ENCODE data around the gene COPZ1.

DNA sequence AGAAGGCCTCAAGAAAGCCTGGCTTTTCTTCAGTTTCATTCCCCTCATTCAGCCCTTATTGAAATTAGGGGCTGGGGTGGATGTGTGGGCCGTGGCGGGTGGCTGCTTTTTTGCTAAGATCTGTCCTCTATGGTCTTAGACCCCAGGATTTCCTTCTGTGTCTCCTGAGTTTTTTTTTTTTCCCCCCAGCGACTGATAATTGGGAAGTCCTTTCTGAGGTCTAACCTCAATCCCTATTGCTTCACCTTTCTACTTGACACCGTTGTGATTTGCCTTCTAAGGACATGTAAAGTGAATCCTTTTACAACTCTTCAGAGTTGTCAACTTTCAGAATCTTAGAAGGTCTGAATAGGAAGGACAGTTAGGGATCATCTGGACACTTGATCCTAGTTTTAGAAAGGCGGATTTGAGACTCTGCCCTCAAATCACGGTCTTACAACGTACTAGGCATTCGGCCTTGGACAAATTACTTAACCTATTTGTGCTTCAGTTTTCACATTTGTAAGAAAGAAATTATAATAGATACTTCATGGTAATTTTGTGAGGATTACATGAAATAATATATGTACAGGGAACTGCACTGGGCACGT, 34.9 kb downstream of the COPZ1 start:
- TF ChIP-seq TAF1 (IDR thresholded peaks at IDR 0.05; ENCODE audit: borderline replicate concordance, insufficient read depth, low read length) (no peak), POLR2AphosphoS5 (IDR thresholded peaks at IDR 0.05; ENCODE audit: low read depth, low read length) (no peak; the same call in none of the 2 replicates), REST (IDR thresholded peaks at IDR 0.05; ENCODE audit: insufficient read depth in 1 of 2, low read depth in 2 of 2, low read length in 2 of 2) (no peak), SIN3A (IDR thresholded peaks at IDR 0.05; ENCODE audit: borderline replicate concordance, insufficient read depth, low read length) (no peak)

Data from PFSK-1 (cell line).